GM12865 (cell line): ENCODE results near the gene SLC44A3.

Experiments used
- DNase-seq: peaks from one replicate; pipeline ENCODE4 v3.0.0; 2010; ENCODE audit warnings: low read depth
- H3K4me3 ChIP-seq: 2 replicates; pipeline ENCODE4 v1.5.1; 2011; ENCODE audit warnings: mild to moderate bottlenecking, low read depth, low read length, control low read depth
- CTCF ChIP-seq: IDR thresholded peaks from 2 replicates; pipeline ENCODE4 v1.5.1; 2011; ENCODE audit warnings: low read length, control low read depth, low read depth, inconsistent platforms; ENCODE audit not compliant: insufficient read depth; ENCODE audit errors: missing control alignments

SLC44A3 gene

GRCh38 chr1:94942171-94943128 lies 122.3 kb downstream of the SLC44A3 start:
- DNase-seq = no peak
- no peak for TF ChIP-seq CTCF
- H3K4me3 ChIP-seq = no peak overlapping the region
